ENCODE measurements around the gene ANKRD44. TPM values are rescaled to one million over a fixed set of nuclear protein-coding genes. Genes with fewer than 3 reads are reported as not detected.
"Not testable (repeated sequence)": the region's sequence is repeated elsewhere in the genome, so short reads cannot be mapped to it uniquely, and the experiment has no call there.

The ANKRD44 gene
- total RNA-seq: 100 to 1,000 TPM; 188 to 224 TPM

- peaks cover 57% of the 10 kb centered on the region for H3K4me1 Mint-ChIP-seq (ENCODE audit: low read depth)
- ChIA-PET CTCF (interaction anchor here (0.8 to 8.2 kb wide), 18 partner anchors 9 to 197 kb away, joined by 3 to 78 read pairs (median 6); no protein-coding TSS in a partner anchor), POLR2A (interaction anchor here (0.6 to 9.6 kb wide), 27 partner anchors 11 to 1076 kb away, joined by 3 to 226 read pairs (median 7); no protein-coding TSS in a partner anchor)
- peak within 1 kb of the TSS; percentile 95 for H3K27ac Mint-ChIP-seq
- H3K27me3 Mint-ChIP-seq (ENCODE audit: low read depth): no peaks in the 10 kb centered on the region
- H3K36me3 Mint-ChIP-seq (ENCODE audit: low read depth): peaks cover 34% of the 10 kb centered on the region
- H3K4me3 Mint-ChIP-seq: peak within 1 kb of the TSS; percentile 95
- ATAC-seq (peak; percentile 73), DNase-seq (peak; percentile 91)
- H3K9me3 Mint-ChIP-seq (ENCODE audit: insufficient read depth): no peaks in the 10 kb centered on the region
Observed at GRCh38 chr2:197310271-197310985, at the start of gene ANKRD44. Gene ANKRD44, minus strand, starts transcription at chr2:197310780. Its CDS starts 176 bp downstream, at chr2:197310604.

GRCh38 chr2:197359859-197360258 lies 49.3 kb upstream of the ANKRD44 start:
- no peaks in the 10 kb centered on the region for H3K27me3 Mint-ChIP-seq (ENCODE audit: low read depth)
- no peak for DNase-seq
- H3K36me3 Mint-ChIP-seq (ENCODE audit: low read depth): peaks cover 4% of the 10 kb centered on the region
- no peak for ATAC-seq
- CTCF ChIA-PET: interaction anchor here (1.0 to 4.6 kb wide), 3 partner anchors 32 to 169 kb away, joined by 4 to 22 read pairs (median 17); no protein-coding TSS in a partner anchor
- peaks cover 18% of the 10 kb centered on the region for H3K4me1 Mint-ChIP-seq (ENCODE audit: low read depth)
- H3K4me3 Mint-ChIP-seq: no peak overlapping the region
- H3K27ac Mint-ChIP-seq: no peak overlapping the region
- POLR2A ChIA-PET: interaction anchor here (1.4 kb wide), 1 partner anchor 52 kb away, joined by 3 read pairs; no protein-coding TSS in a partner anchor
- H3K9me3 Mint-ChIP-seq (ENCODE audit: insufficient read depth): no peaks in the 10 kb centered on the region

GRCh38 chr2:197358931-197359330 lies 48.4 kb upstream of the ANKRD44 start:
- no peak overlapping the region for H3K4me3 Mint-ChIP-seq

GRCh38 chr2:197357986-197358385 lies 47.4 kb upstream of the ANKRD44 start:
- ATAC-seq (no peak), DNase-seq (no peak)
- Mint-ChIP-seq H3K4me3 (no peak overlapping the region), H3K27me3 (ENCODE audit: low read depth) (no peaks in the 10 kb centered on the region), H3K27ac (no peak overlapping the region), H3K9me3 (ENCODE audit: insufficient read depth) (no peaks in the 10 kb centered on the region), H3K36me3 (ENCODE audit: low read depth) (peaks cover 4% of the 10 kb centered on the region), H3K4me1 (ENCODE audit: low read depth) (peaks cover 18% of the 10 kb centered on the region)
- POLR2A ChIA-PET: no interaction called here
- CTCF ChIA-PET: interaction anchor here (1.1 to 4.6 kb wide), 7 partner anchors 9 to 245 kb away, joined by 4 to 22 read pairs (median 5); no protein-coding TSS in a partner anchor

More at GRCh38 chr2:197358931-197359330, 48.4 kb upstream of the ANKRD44 start:
- no peaks in the 10 kb centered on the region for H3K27me3 Mint-ChIP-seq (ENCODE audit: low read depth)
- DNase-seq (no peak), ATAC-seq (peak; percentile 62)
- H3K27ac Mint-ChIP-seq: no peak overlapping the region
- POLR2A ChIA-PET: interaction anchor here (1.4 kb wide), 1 partner anchor 51 kb away, joined by 3 read pairs; no protein-coding TSS in a partner anchor
- H3K4me1 Mint-ChIP-seq (ENCODE audit: low read depth): peaks cover 18% of the 10 kb centered on the region
- H3K36me3 Mint-ChIP-seq (ENCODE audit: low read depth): peaks cover 4% of the 10 kb centered on the region
- CTCF ChIA-PET: interaction anchor here (0.6 to 4.6 kb wide), 8 partner anchors 9 to 246 kb away, joined by 3 to 22 read pairs (median 4); no protein-coding TSS in a partner anchor
- H3K9me3 Mint-ChIP-seq (ENCODE audit: insufficient read depth): no peaks in the 10 kb centered on the region

- Mint-ChIP-seq H3K4me1 (ENCODE audit: low read depth) (peaks cover 18% of the 10 kb centered on the region), H3K36me3 (ENCODE audit: low read depth) (peaks cover 4% of the 10 kb centered on the region), H3K27ac (no peak overlapping the region), H3K4me3 (no peak overlapping the region), H3K27me3 (ENCODE audit: low read depth) (no peaks in the 10 kb centered on the region), H3K9me3 (ENCODE audit: insufficient read depth) (no peaks in the 10 kb centered on the region)
- POLR2A ChIA-PET: no interaction called here
- CTCF ChIA-PET: interaction anchor here (0.9 to 4.6 kb wide), 5 partner anchors 11 to 243 kb away, joined by 4 to 22 read pairs (median 5); no protein-coding TSS in a partner anchor
- DNase-seq (no peak), ATAC-seq (peak; percentile 45)
Observed at GRCh38 chr2:197356136-197356535, 45.6 kb upstream of the ANKRD44 start.

GRCh38 chr2:197354169-197354558 lies 43.6 kb upstream of the ANKRD44 start:
- H3K36me3 Mint-ChIP-seq (ENCODE audit: low read depth): peaks cover 2% of the 10 kb centered on the region
- H3K27ac Mint-ChIP-seq: no peak overlapping the region
- H3K9me3 Mint-ChIP-seq (ENCODE audit: insufficient read depth): no peaks in the 10 kb centered on the region
- peaks cover 14% of the 10 kb centered on the region for H3K4me1 Mint-ChIP-seq (ENCODE audit: low read depth)
- no peak for DNase-seq
- H3K4me3 Mint-ChIP-seq: no peak overlapping the region
- ChIA-PET CTCF (interaction anchor here (0.6 to 1.0 kb wide), 3 partner anchors 163 to 241 kb away, joined by 3 to 4 read pairs (median 3); no protein-coding TSS in a partner anchor), POLR2A (interaction anchor here (0.8 to 0.9 kb wide), 2 partner anchors 26 to 45 kb away, joined by 3 read pairs; no protein-coding TSS in a partner anchor)
- no peaks in the 10 kb centered on the region for H3K27me3 Mint-ChIP-seq (ENCODE audit: low read depth)
- ATAC-seq: no peak

DNA sequence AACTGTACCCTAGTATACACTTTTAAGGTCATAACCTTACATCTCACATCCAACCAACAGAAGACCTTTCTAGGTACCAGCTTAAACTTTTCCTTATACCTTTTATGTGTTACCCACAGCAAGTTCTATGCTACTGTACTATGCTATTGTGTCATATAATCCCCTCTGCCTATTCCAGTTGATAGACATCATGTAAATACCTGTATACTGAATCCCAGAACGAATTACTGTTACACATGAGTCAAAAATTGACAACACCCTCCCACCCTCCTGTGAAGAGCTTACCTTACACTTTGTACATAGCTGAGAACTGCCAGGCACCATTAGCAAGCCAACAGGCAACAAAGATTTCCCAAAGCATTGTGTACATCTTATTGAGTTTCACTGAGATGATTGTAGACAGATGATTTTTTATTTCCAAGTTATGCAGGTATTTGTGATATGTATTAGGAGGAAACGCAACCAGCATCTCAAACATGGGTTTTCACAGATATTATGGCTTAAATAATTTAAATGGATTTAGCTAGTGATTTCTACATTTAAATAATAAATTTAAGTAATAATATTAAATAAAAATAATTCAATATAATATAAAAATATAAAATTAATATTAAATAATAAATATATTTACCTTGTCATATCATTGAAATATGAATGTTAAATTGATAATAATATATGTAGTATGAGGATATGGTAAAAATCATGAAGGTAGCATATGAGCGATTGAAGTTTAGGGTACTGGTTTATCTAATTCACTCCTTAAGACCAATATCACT lies 43.0 kb upstream of the ANKRD44 start:
- H3K36me3 Mint-ChIP-seq (ENCODE audit: low read depth): peaks cover 2% of the 10 kb centered on the region
- DNase-seq (no peak), ATAC-seq (no peak)
- H3K27ac Mint-ChIP-seq: no peak overlapping the region
- no peak overlapping the region for H3K4me3 Mint-ChIP-seq
- ChIA-PET POLR2A (interaction anchor here (0.6 to 0.9 kb wide), 3 partner anchors 26 to 49 kb away, joined by 3 to 5 read pairs (median 3); no protein-coding TSS in a partner anchor), CTCF (interaction anchor here (0.6 to 1.0 kb wide), 4 partner anchors 162 to 240 kb away, joined by 3 to 4 read pairs (median 4); no protein-coding TSS in a partner anchor)
- H3K4me1 Mint-ChIP-seq (ENCODE audit: low read depth): peaks cover 8% of the 10 kb centered on the region
- H3K27me3 Mint-ChIP-seq (ENCODE audit: low read depth): no peaks in the 10 kb centered on the region
- H3K9me3 Mint-ChIP-seq (ENCODE audit: insufficient read depth): no peaks in the 10 kb centered on the region

GRCh38 chr2:197349699-197350098 lies 39.1 kb upstream of the ANKRD44 start:
- POLR2A ChIA-PET: no interaction called here
- no peak overlapping the region for H3K4me3 Mint-ChIP-seq
- H3K36me3 Mint-ChIP-seq (ENCODE audit: low read depth): peaks cover 2% of the 10 kb centered on the region
- no peak overlapping the region for H3K27ac Mint-ChIP-seq
- CTCF ChIA-PET: interaction anchor here (1.1 to 1.3 kb wide), 2 partner anchors 9 to 25 kb away, joined by 3 read pairs; no protein-coding TSS in a partner anchor
- ATAC-seq (no peak), DNase-seq (no peak)
- no peaks in the 10 kb centered on the region for H3K27me3 Mint-ChIP-seq (ENCODE audit: low read depth)
- no peaks in the 10 kb centered on the region for H3K4me1 Mint-ChIP-seq (ENCODE audit: low read depth)
- H3K9me3 Mint-ChIP-seq (ENCODE audit: insufficient read depth): no peaks in the 10 kb centered on the region

GRCh38 chr2:197348721-197349360 lies 38.3 kb upstream of the ANKRD44 start:
- H3K4me3 Mint-ChIP-seq: no peak overlapping the region
- POLR2A ChIA-PET: no interaction called here
- peaks cover 2% of the 10 kb centered on the region for H3K36me3 Mint-ChIP-seq (ENCODE audit: low read depth)
- no peaks in the 10 kb centered on the region for H3K9me3 Mint-ChIP-seq (ENCODE audit: insufficient read depth)
- DNase-seq (no peak), ATAC-seq (no peak)
- no peaks in the 10 kb centered on the region for H3K4me1 Mint-ChIP-seq (ENCODE audit: low read depth)
- no peak overlapping the region for H3K27ac Mint-ChIP-seq
- CTCF ChIA-PET: interaction anchor here (0.9 kb wide), 1 partner anchor 63 kb away, joined by 3 read pairs; no protein-coding TSS in a partner anchor
- H3K27me3 Mint-ChIP-seq (ENCODE audit: low read depth): no peaks in the 10 kb centered on the region

GRCh38 chr2:197345846-197346370 lies 35.3 kb upstream of the ANKRD44 start:
- CTCF ChIA-PET: interaction anchor here (0.7 to 1.9 kb wide), 5 partner anchors 10 to 239 kb away, joined by 3 to 4 read pairs (median 3); no protein-coding TSS in a partner anchor
- DNase-seq (no peak), ATAC-seq (no peak)
- H3K27ac Mint-ChIP-seq: no peak overlapping the region
- POLR2A ChIA-PET: interaction anchor here (0.6 to 0.9 kb wide), 2 partner anchors 35 to 707 kb away, joined by 3 read pairs; partner anchors contain the start of gene CCDC150
- no peak overlapping the region for H3K4me3 Mint-ChIP-seq
- H3K36me3 Mint-ChIP-seq (ENCODE audit: low read depth): peaks cover 2% of the 10 kb centered on the region
- no peaks in the 10 kb centered on the region for H3K27me3 Mint-ChIP-seq (ENCODE audit: low read depth)
- H3K4me1 Mint-ChIP-seq (ENCODE audit: low read depth): no peaks in the 10 kb centered on the region
- no peaks in the 10 kb centered on the region for H3K9me3 Mint-ChIP-seq (ENCODE audit: insufficient read depth)

DNA sequence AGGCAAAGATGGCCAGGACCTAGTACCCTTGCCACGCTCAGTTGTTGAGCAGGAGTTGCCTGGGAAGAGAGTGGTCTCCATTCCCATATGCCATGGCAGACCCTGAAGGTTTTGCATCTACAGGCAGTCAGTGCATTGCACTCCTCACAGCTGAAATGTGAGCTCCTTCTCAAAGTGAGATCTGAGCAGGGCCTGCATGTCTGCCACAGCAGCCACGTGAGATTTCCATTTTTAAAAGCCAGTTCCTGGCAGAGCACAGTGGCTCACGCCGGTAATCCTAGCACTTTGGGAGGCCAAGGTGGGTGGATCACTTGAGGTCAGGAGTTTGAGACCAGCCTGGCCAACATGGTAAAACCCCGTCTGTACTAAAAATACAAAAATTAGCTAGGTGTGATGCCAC lies 33.4 kb upstream of the ANKRD44 start:
- ATAC-seq; H3K36me3 Mint-ChIP-seq (ENCODE audit: low read depth); POLR2A ChIA-PET; DNase-seq; H3K27ac Mint-ChIP-seq; H3K9me3 Mint-ChIP-seq (ENCODE audit: insufficient read depth); H3K4me1 Mint-ChIP-seq (ENCODE audit: low read depth); H3K27me3 Mint-ChIP-seq (ENCODE audit: low read depth); H3K4me3 Mint-ChIP-seq: not testable (repeated sequence)
- CTCF ChIA-PET: interaction anchor here (0.8 kb wide), 1 partner anchor 136 kb away, joined by 3 read pairs; no protein-coding TSS in a partner anchor

Measured in activated CD8-positive, alpha-beta T cell treated with anti-CD3 and anti-CD28 coated beads, Interleukin-2, amount 10 ng/mL, durations not matched to agents 7 days and 5 days (primary cell).